HG03442 (cell line): ENCODE results near the gene USP49.
A peak's percentile ranks its signal among the peaks of the same experiment; 100 is the strongest.
"Not testable (repeated sequence)": the region's sequence is repeated elsewhere in the genome, so short reads cannot be mapped to it uniquely, and the experiment has no call there.

Source experiments
- ATAC-seq: cut with Tn5 transposase; IDR thresholded peaks from one replicate; pipeline ENCODE4 v1.9.1; 2021; ENCODE audit warnings: mild to moderate bottlenecking, moderate library complexity; ENCODE audit not compliant: unreplicated experiment

Gene USP49

GRCh38 chr6:41783106-41783780, 111.9 kb downstream of the USP49 start:
- ATAC-seq: no peak

- no peak for ATAC-seq
These were observed 113.8 kb downstream of the USP49 start for GRCh38 chr6:41781366-41781730.

GRCh38 chr6:41780551-41781365, 114.4 kb downstream of the USP49 start, which contains the start of gene PRICKLE4:
TSS of gene PRICKLE4 (plus strand) at chr6:41780782. CDS start at chr6:41783474, 2,692 bp downstream.
- no peak for ATAC-seq

- peak; percentile 93 for ATAC-seq
These were observed 115.2 kb downstream of the USP49 start, which contains the start of gene FRS3 for GRCh38 chr6:41779788-41780550. TSS of gene FRS3 (minus strand) at chr6:41779900. CDS start at chr6:41776987, 2,913 bp downstream.

GRCh38 chr6:41779336-41779735, 115.8 kb downstream of the USP49 start:
- no peak for ATAC-seq

- no peak for ATAC-seq
These were observed 116.3 kb downstream of the USP49 start for GRCh38 chr6:41778895-41779294.

- ATAC-seq: no peak
These were observed 117.5 kb downstream of the USP49 start for GRCh38 chr6:41777551-41778285.

- no peak for ATAC-seq
These were observed 119.8 kb downstream of the USP49 start for GRCh38 chr6:41775293-41775882.

GRCh38 chr6:41774841-41775240, 120.3 kb downstream of the USP49 start:
- no peak for ATAC-seq

- no peak for ATAC-seq
These were observed 123.9 kb downstream of the USP49 start for GRCh38 chr6:41771058-41771983.

- ATAC-seq: no peak
These were observed 124.7 kb downstream of the USP49 start for GRCh38 chr6:41770381-41771057.

GRCh38 chr6:41769376-41769775, 125.8 kb downstream of the USP49 start:
- no peak for ATAC-seq

GRCh38 chr6:41768545-41769308, 126.4 kb downstream of the USP49 start:
- no peak for ATAC-seq

- no peak for ATAC-seq
These were observed 127.9 kb downstream of the USP49 start for GRCh38 chr6:41767112-41767833.

- not testable (repeated sequence) for ATAC-seq
These were observed 129.0 kb downstream of the USP49 start for GRCh38 chr6:41766043-41766664.

GRCh38 chr6:41763470-41763869, 131.7 kb downstream of the USP49 start:
- no peak for ATAC-seq
